HCT116 (cell line): ENCODE data around the gene NFKBIA. TPM values are rescaled to one million over a fixed set of nuclear protein-coding genes. Genes with fewer than 3 reads are reported as not detected.

Source experiments
- ATAC-seq: fragments of 200-7000 bp; cut with Tn5 transposase; 2 replicates; pipeline ENCODE4 v1.9.1; 2020; ENCODE audit warnings: mild to moderate bottlenecking, moderate library complexity
- BruUV-seq: library from RNA; stranded (reverse); fragments of 400-500 nt; replicated peaks from 2 replicates; lab custom pipeline; 2021; lab: Mats Ljungman, UMichigan
- CTCF ChIA-PET: fragments of 300-600 bp; sonication (Branson Sonifier 250); formaldehyde crosslinking; loops from one replicate; lab custom pipeline; 2021; ENCODE audit warnings: antibody characterized with exemption; lab: Charles Lee
- POLR2A ChIA-PET: fragments of 300-600, 350-600 bp; sonication (Branson Sonifier 250); formaldehyde crosslinking; loops from one replicate; lab custom pipeline; 2021; ENCODE audit warnings: antibody characterized with exemption; lab: Charles Lee
- RAD21 ChIA-PET, 2 experiments: fragments of 300-600 bp; sonication (Branson Sonifier 250); formaldehyde crosslinking; loops; one replicate each; lab custom pipeline; 2023; ENCODE audit warnings: low total read pairs in 2 of 2; ENCODE audit not compliant: uncharacterized antibody in 2 of 2, unreplicated experiment in 2 of 2, low non-redundant PET in 1 of 2; lab: Charles Lee
- DNase-seq: peaks from one replicate; pipeline ENCODE4 v3.0.0-alpha.2; 2010; ENCODE audit warnings: low read depth, low spot score
- H2AFZ ChIP-seq: fragments of 200-600 bp; shearing (Covaris generic), sonication (generic); 2 replicates; pipeline ENCODE4 v1.6.1; 2017; ENCODE audit warnings: low read depth, mixed run types, mixed read lengths, antibody characterized with exemption, low read length; ENCODE audit not compliant: poor library complexity, severe bottlenecking
- H3K27ac ChIP-seq: 2 replicates; pipeline ENCODE4 v1.5.1; 2012; ENCODE audit warnings: low read depth, low read length
- H3K27me3 ChIP-seq: fragments of 200-600 bp; sonication (generic); 2 replicates; pipeline ENCODE4 v1.6.1; 2016; ENCODE audit warnings: mixed run types, low read length, mixed read lengths; ENCODE audit not compliant: insufficient read depth
- H3K36me3 ChIP-seq, 2 experiments: fragments of 200-500 bp in 1 of 2; fragments of 200-600 bp in 1 of 2; sonication (Bioruptor generic) in 1 of 2; sonication (generic) in 1 of 2; 2 replicates each; pipeline versions ENCODE4 v1.5.1 to v1.6.1; 2014 to 2016; ENCODE audit warnings: low read length in 2 of 2, inconsistent platforms in 1 of 2, mixed read lengths in 1 of 2, mixed run types in 1 of 2; ENCODE audit not compliant: insufficient read depth in 2 of 2, control insufficient read depth in 1 of 2
- H3K4me1 ChIP-seq, 2 experiments: fragments of 200-600 bp in 1 of 2; sonication (generic) in 1 of 2; 2 replicates each; pipeline versions ENCODE4 v1.5.1 to v1.6.1; 2012 to 2017; ENCODE audit warnings: low read length in 2 of 2, inconsistent platforms in 1 of 2, mild to moderate bottlenecking in 1 of 2, mixed read lengths in 1 of 2, mixed run types in 1 of 2, moderate library complexity in 1 of 2; ENCODE audit not compliant: insufficient read depth in 2 of 2, control insufficient read depth in 1 of 2
- H3K4me2 ChIP-seq: fragments of 200-600 bp; sonication (generic); 2 replicates; pipeline ENCODE4 v1.6.1; 2017; ENCODE audit warnings: mixed run types, low read length, mixed read lengths
- H3K4me3 ChIP-seq, 2 experiments: fragments of 200-600 bp in 1 of 2; sonication (generic) in 1 of 2; replicated peaks in 1 of 2; 2 replicates each; pipeline ENCODE4 v1.5.1; 2011 to 2016; ENCODE audit warnings: low read length in 2 of 2, control low read depth in 1 of 2, low read depth in 1 of 2, mild to moderate bottlenecking in 1 of 2, mixed read lengths in 1 of 2, mixed run types in 1 of 2
- H3K79me2 ChIP-seq: fragments of 200-600 bp; sonication (generic); 2 replicates; pipeline ENCODE4 v1.6.1; 2017; ENCODE audit warnings: mild to moderate bottlenecking, mixed run types, low read length, moderate library complexity, mixed read lengths; ENCODE audit not compliant: insufficient read depth
- H3K9ac ChIP-seq: fragments of 200-600 bp; sonication (generic); 2 replicates; pipeline ENCODE4 v1.6.1; 2016; ENCODE audit warnings: low read length, mixed read lengths
- H3K9me2 ChIP-seq: fragments of 200-600 bp; sonication (generic), shearing (Covaris generic); 2 replicates; pipeline ENCODE4 v1.6.1; 2017; ENCODE audit warnings: mixed run types, mild to moderate bottlenecking, moderate library complexity; ENCODE audit not compliant: insufficient read depth
- H3K9me3 ChIP-seq, 2 experiments: fragments of 200-500 bp in 1 of 2; fragments of 200-600 bp in 1 of 2; sonication (Bioruptor generic) in 1 of 2; sonication (generic) in 1 of 2; 2 replicates each; pipeline ENCODE4 v1.6.1; 2014 to 2017; ENCODE audit warnings: low read length in 2 of 2, mixed read lengths in 2 of 2, inconsistent platforms in 1 of 2, low read depth in 1 of 2, mild to moderate bottlenecking in 1 of 2, mixed run types in 1 of 2, moderate library complexity in 1 of 2; ENCODE audit not compliant: control insufficient read depth in 1 of 2, insufficient read depth in 1 of 2
- H4K20me1 ChIP-seq: fragments of 200-600 bp; sonication (generic), shearing (Covaris generic); 2 replicates; pipeline ENCODE4 v1.6.1; 2017; ENCODE audit warnings: mixed run types, mild to moderate bottlenecking, moderate library complexity; ENCODE audit not compliant: insufficient read depth
- CEBPB ChIP-seq: IDR thresholded peaks from 2 replicates; pipeline ENCODE4 v1.6.1; 2012; ENCODE audit warnings: low read depth
- CTCF ChIP-seq, 3 experiments: fragments of 200-600 bp in 1 of 3; sonication (generic) in 1 of 3; IDR thresholded peaks in 2 of 3; conservative IDR thresholded peaks in 1 of 3; 2 replicates each; pipeline ENCODE4 v1.5.1; 2012 to 2017; ENCODE audit warnings: low read depth in 2 of 3, low read length in 2 of 3, antibody characterized with exemption in 1 of 3, borderline replicate concordance in 1 of 3, control low read depth in 1 of 3, mild to moderate bottlenecking in 1 of 3, mixed read lengths in 1 of 3, mixed run types in 1 of 3, moderate library complexity in 1 of 3; ENCODE audit not compliant: insufficient read depth in 1 of 3
- EGR1 ChIP-seq: IDR thresholded peaks from 2 replicates; pipeline ENCODE4 v1.6.1; 2012; ENCODE audit warnings: low read depth
- EZH2 ChIP-seq: fragments of 200-600 bp; sonication (generic); IDR thresholded peaks from 2 replicates; pipeline ENCODE4 v1.6.1; 2017; ENCODE audit warnings: antibody characterized with exemption, mixed run types
- EZH2phosphoT487 ChIP-seq: fragments of 200-600 bp; IDR thresholded peaks from 2 replicates; pipeline ENCODE4 v1.6.1; 2018; ENCODE audit warnings: antibody characterized with exemption, borderline replicate concordance
- FOSL1 ChIP-seq: IDR thresholded peaks from 2 replicates; pipeline ENCODE4 v1.6.1; 2012; ENCODE audit warnings: low read depth
- POLR2AphosphoS5 ChIP-seq: IDR thresholded peaks from 2 replicates; pipeline ENCODE4 v1.6.1; 2011; ENCODE audit warnings: mild to moderate bottlenecking, low read depth, low read length, moderate library complexity
- RAD21 ChIP-seq: IDR thresholded peaks from 2 replicates; pipeline ENCODE4 v1.6.1; 2012; ENCODE audit warnings: low read depth, mild to moderate bottlenecking
- SIN3A ChIP-seq: IDR thresholded peaks from 2 replicates; pipeline ENCODE4 v1.6.1; 2012; ENCODE audit warnings: low read depth
- TCF7L2 ChIP-seq: IDR thresholded peaks from 2 replicates; pipeline ENCODE4 v1.7.0; 2011; ENCODE audit warnings: borderline replicate concordance, inconsistent platforms; ENCODE audit not compliant: insufficient read depth, insufficient read length; ENCODE audit errors: extremely low read depth
- YY1 ChIP-seq: IDR thresholded peaks from 2 replicates; pipeline ENCODE4 v1.6.1; 2011; ENCODE audit warnings: low read length, low read depth, moderate library complexity, mild to moderate bottlenecking; ENCODE audit not compliant: insufficient replicate concordance; ENCODE audit errors: extremely low read depth
- ZBTB33 ChIP-seq: IDR thresholded peaks from 2 replicates; pipeline ENCODE4 v1.6.1; 2011; ENCODE audit warnings: mild to moderate bottlenecking, low read length, moderate library complexity; ENCODE audit not compliant: insufficient replicate concordance; ENCODE audit errors: extremely low read depth
- ZFX ChIP-seq: fragments of 450-650 bp; IDR thresholded peaks from 2 replicates; pipeline ENCODE4 v1.6.1; 2017
- intact Hi-C: fragments of 100-400 bp; cut with micrococcal nuclease; formaldehyde crosslinking; loops from 2 replicates; pipeline ENCODE4 v1.10.0; 2022
- total RNA-seq: library from RNA; stranded (reverse); gene quantifications from one replicate; pipeline ENCODE4 v1.2.1, GENCODE V29; 2021; ENCODE audit not compliant: unreplicated experiment
- TF ChIP-seq, protein P1 (sequence below): IDR thresholded peaks from 2 replicates; pipeline ENCODE4 v1.6.1; 2012

Gene NFKBIA
- total RNA-seq, 1 experiment from 2014 or later: 42.6 TPM

- no peak overlapping the region for H3K4me3 ChIP-seq
- no peak for ATAC-seq
- intact Hi-C loops: loop anchor here (5.0 kb wide), 2 partner anchors 367 to 427 kb away; partner anchors contain the start of gene SRP54
- H2AFZ ChIP-seq: no peak overlapping the region
- H3K9me2 ChIP-seq: no peaks in the 10 kb centered on the region
- TF ChIP-seq TCF7L2 (no peak), EGR1 (no peak), CEBPB (no peak), EZH2 (no peak), CTCF (IDR thresholded peaks at IDR 0.05 in 2 of 3, conservative IDR thresholded peaks at IDR 0.05 in 1 of 3; ENCODE audit: borderline replicate concordance in 1 of 3, insufficient read depth in 1 of 3, low read depth in 2 of 3, low read length in 2 of 3) (no peak), SIN3A (no peak), FOSL1 (no peak), YY1 (no peak), POLR2AphosphoS5 (no peak), ZBTB33 (no peak), ZFX (no peak), RAD21 (no peak), EZH2phosphoT487 (no peak)
- TF ChIP-seq, protein P1, sequence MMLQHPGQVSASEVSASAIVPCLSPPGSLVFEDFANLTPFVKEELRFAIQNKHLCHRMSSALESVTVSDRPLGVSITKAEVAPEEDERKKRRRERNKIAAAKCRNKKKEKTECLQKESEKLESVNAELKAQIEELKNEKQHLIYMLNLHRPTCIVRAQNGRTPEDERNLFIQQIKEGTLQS: no peak
- TF ChIP-seq, all 23 proteins: peak for 0
- DNase-seq: no peak
- POLR2A ChIA-PET: no interaction called here
- Histone ChIP-seq H3K36me3 (no peaks in the 10 kb centered on the region), H3K27me3 (no peaks in the 10 kb centered on the region), H4K20me1 (no peaks in the 10 kb centered on the region), H3K4me1 (peaks cover 11 to 18% of the 10 kb centered on the region in 2 experiments), H3K4me2 (no peak overlapping the region), H3K79me2 (no peaks in the 10 kb centered on the region), H3K9ac (no peak overlapping the region), H3K9me3 (no peaks in the 10 kb centered on the region), H3K27ac (no peak overlapping the region)
- CTCF ChIA-PET: interaction anchor here (1.0 to 1.4 kb wide), 2 partner anchors 19 to 194 kb away, joined by 3 to 7 read pairs; no protein-coding TSS in a partner anchor
- no TSS peak for BruUV-seq
- RAD21 ChIA-PET: no interaction called here
These were observed 5.0 kb upstream of the NFKBIA start for GRCh38 chr14:35409595-35409994.
